Non-pigmented ciliary epithelial cell (primary cell): Measurements from ENCODE around the gene OSMR.

Experiments used
- DNase-seq: peaks from one replicate; pipeline ENCODE4 v3.0.0-alpha.2; 2010; ENCODE audit warnings: low read depth

Gene OSMR

GRCh38 chr5:38845526-38846378 is at the start of gene OSMR:
Gene OSMR, plus strand, starts transcription at chr5:38846012. Its CDS starts 23,033 bp downstream, at chr5:38869045.
- DNase-seq = peak; percentile 93

DNA sequence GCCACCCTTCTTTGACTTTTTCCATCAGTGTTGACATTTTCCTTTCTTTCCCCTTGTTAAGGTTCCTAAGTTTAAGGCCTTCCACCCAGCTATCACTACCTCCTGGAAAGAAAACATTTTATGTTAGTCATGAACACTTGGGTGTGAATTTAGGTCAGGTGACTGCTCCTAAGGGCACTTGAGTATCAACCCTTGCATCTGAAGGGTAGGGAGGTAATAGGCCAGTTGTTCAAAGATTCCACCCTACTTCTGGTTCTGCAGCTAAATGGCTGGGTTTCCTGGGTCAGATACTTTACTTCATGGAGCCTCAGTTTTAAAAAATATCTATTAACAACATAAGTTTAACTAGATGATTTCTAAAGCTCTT is 49.1 kb upstream of the OSMR start:
- no peak for DNase-seq

DNA sequence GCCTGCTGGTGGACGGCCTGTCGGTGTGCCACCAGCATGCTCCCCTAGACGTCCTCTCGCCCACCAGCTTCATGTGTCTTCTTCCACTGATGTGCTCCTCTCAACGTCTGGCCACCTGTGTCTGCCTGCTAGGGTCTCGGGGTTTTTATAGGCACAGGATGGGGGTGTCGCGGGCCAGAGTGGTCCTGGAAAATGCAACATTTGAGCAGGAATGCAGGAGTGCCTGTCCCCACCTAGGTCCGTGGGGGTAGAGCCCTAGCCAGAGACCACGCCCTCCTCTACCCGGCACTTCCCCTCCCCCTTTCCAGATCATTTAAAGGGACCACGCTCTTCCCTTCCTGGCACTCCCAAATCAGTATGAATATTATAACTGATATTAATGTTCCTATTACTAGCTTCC is 48.0 kb upstream of the OSMR start:
- no peak for DNase-seq

DNA sequence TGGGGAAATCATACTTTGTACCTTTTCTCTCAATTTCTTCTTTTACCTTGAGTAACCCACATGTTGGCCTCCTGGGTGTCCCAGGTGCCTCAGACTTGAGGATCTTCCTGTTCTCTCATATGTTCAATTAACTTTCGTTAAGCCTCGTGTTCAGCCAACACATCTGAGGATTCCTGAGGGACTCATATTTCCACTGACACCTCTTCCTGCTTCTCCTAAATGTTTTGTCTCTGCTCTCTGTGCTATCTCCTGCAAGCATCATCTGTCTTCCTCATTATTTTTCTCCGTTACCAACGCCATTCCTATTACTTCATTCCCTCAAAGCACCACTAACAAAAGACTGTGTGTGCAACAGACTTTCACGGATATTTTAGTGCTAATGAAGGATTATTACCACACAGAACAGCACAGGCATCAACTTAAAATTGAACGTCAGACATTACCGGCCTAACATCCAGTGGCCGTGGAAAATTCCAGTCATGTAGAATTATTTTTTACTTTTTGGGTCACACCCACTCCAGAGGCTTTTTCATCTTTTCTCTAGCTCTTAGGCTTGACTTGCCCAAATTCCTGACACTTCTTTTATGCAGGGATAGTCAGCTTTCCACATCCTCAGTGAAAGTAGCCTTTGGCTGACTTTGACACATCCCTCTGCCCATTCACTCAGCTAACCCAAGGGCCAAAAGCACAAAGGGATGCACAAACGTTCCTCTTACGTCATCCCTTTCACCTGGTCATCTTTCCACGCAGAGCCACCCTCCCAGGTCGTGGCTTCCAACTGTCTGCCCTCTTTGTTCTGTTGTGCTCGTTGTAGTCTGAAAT is 46.0 kb upstream of the OSMR start:
- DNase-seq = no peak

- no peak for DNase-seq
Observed at GRCh38 chr5:38800515-38800914, 45.3 kb upstream of the OSMR start.

DNA sequence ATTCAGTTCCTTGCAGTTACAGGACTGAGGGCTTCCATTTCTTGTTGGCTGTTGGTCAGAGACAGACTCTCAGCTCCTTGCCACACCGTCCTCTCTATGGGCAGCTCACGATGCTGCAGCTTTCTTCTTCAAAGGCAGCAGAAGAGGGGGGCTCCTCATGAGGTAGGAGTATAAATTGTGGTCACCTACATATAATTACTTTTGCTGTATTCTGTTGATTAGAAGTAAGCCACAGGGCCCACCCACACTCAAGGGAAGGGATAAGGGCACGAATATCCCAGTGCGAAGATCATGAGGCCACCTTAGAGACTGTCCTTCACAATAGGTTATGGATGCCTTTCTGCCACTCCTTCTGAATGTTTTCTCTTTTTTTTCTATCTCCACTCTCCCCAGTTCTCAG is 43.7 kb upstream of the OSMR start:
- no peak for DNase-seq

DNA sequence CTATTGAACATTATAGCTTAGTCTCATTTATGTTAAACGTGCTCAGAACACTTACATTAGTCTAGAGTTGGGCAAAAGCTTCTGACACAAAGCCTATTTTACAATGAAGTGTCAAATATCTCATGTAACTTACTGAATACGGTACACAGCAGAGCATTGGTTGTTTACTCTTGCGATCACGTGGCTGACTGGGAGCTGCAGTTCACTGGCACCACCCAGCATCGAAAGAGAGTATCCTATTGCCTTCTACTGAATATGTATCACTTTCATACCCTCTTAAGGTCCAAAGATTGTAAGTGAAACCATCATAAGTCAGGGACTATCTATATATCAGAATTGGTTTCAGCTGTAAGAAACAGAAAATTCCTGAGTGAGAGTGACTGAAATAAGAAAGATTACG is 42.6 kb upstream of the OSMR start:
- DNase-seq = no peak

DNA sequence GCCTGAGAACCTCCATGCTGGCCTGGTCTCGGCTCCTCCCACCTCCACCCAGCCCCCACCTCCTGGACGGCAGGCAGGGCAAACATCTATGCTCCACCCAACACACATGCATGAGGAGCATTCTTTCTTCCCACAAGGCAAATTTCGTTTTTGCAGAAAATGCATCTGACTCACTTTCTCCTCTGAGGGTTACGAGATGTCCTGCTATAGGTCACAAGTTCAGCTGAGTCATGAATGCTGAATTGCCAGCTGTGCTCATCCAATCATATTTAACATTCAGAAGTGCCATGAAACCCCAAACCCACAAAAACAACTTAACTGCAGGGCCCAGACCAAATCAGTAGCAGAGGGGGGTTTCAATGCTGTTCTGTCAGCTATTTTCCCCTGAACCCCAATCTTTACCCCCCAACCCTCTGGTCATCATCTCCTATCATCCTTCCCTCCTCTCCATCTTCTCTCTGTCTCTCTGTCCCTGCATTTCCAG is 39.0 kb upstream of the OSMR start:
- DNase-seq = peak; percentile 97

DNA sequence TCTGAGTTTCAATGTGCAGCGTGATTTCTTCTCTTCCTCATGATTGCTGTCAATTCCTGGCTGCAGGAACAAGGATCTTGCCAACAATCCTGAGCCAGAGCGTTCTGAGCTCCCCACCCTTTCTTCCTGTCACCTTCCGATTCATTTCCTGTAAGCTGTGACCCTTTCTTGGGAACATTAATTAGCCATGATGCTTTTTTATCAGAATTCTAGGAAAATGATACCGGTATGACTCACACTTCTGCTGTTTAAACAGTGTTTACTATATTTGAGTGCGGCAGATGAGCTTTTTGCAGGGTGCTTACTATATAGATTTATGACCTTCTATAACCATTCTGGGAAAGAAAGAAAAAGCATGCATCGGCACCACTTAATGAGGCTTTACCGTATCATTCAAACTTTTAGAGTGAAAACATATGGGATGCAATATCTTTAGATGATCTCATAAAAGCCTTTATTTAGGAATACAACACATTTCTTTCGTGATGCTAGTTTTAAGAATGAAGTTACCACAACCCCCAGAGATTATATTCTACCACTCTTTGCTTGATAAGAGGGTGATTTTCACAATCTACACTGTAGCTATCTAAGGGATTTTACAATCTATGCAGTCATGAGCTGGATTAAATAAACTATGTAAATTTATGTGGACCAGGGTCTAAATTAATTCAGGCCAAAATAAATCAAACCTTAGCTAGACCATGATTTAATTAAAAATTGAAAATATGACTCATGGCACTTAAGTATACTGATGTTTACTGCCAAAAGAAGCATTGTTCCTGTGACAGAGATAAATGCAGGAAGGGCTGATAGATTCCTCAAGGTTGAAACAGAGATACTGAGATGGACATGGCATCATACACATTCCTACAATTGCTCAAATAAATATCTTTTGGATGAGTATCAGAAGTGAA is 38.0 kb upstream of the OSMR start:
- no peak for DNase-seq

DNA sequence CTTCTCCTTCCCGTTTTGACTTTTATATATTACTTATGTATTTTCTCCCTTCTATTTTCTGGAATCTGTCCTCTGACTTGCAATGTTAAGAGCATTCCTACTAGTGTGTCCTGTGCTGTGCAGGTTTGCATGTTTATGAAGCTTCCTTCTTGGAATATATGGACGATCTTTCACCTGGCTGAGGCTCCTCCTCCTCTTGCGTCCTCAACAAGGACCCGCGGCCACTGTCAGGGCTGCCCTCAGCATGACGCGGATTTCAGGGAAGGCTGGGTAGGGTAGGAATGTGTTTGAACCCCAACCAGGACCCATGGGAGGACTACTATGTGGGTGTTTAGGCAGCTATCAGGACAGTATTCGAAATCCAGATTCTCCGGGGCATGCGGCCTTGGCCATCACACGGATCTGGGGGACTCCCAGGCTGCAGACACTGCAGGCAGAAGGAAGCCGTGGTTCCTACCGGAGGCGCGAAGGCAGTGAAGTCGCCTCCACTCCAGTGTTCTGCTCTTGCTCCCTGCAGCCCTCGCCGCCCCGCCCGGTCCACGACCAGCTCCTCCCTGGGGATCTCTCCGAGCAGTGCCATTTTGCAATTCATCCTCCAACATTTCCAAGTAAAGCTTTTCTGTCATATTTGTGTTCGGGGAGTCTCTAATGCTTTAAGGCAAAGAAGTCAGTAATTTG is 37.0 kb upstream of the OSMR start:
- DNase-seq = no peak

DNA sequence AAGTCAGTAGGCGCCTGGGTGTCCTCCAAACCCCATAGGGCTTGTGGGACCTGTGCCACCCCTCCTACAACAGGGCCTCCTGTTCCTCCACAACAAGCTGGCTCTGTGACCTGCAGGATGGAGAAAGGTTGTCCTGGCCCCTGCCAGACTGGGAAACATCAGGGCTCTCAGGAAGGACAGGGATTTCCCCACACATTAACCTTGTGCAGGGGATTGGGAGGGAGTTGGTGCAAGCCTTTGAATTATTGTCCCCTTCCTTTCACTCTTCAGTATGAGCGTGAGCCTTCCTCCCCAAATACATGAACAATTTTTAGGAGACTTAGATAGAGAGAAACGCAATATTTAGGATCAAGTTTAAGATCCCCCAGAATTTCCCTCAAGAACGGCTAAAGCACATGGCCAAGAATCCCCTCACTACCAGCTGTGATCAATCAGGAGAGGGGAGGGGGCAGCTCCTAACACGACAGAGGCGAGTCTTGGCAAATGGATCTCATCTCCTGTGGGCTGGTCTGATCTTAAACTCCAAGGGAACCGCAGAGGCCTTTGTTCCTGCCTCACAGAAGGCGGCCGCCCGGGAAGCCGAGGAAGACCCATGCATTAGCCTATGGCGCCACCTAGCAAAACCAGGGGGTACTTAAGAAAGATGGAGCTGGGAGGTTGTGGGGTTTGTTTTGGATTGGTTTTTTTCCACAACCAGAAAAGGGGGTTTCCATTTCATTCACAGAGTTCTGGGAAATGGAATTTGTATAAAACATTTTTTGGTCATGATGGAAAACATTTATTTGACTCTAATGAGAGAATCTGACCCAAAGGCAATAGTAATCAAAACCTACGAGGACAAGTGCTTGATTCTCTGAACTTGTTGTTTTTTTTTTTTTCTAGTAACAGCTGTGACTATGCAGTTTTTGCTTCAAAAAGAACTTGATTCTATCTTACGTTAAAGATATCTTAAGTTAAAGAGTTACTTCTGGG is 36.1 kb upstream of the OSMR start:
- DNase-seq = no peak

GRCh38 chr5:38814879-38815278 is 30.9 kb upstream of the OSMR start:
- no peak for DNase-seq

DNA sequence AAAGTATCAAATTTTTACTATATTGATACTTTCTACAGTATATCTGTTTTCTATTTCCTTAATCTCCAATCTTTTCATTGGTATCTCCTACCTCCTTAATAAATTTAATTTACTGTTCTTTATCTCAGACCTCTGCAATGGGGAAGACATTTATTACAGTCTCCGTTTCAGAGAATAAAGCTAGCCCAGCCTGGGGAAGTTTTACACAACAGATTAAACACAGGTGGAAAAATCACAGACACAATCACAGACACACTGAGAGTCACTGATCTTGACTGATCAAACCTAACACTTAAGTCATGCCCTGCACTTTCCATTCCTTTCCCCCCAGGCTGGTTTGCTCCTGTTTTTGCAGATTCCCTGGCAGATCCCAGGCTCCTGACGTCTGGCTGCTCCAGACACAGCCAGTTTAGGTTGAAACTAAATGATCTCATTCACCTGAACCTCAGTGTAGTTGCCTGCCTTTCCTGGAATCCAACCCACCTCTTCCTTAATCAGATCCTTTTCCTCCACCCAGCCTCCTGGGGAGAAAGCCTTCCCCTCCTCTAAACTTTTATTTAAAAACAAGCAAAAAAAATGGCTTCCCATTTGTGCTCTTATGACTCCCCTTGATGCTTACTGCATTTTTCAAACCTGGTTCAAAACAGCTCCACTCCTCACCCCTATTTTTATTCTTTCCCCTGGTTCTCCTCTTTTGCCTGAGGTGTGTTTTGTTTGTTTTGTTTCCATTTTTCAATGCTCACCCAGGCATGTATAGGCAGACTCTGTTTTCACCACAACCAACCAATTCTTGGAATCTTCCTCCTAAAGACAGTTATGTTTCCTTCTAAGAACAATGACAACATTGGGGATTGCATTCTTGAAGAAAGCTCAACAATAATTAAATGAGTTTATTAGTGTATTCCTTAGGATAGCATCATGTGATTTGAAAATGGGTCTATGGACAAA is 29.5 kb upstream of the OSMR start:
- no peak for DNase-seq

- DNase-seq = no peak
Observed at GRCh38 chr5:38821679-38822078, 24.1 kb upstream of the OSMR start.

DNA sequence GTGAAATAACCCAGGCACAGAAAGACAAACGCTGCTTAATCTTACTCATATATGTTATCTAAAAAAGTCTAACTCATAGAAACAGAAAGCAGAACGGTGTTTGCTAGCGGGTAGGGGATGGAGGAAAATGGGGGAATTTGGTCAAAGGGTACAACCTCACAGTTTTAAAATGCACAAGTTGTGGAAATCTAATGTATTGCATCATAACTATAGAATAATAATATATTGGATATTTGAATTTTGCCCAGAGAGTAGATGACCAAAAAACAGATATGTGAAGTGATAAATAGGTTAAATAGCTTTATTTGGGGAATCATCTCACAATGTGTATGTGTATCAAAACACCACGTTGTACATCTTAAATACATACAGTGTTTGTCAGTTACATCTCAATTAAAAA is 22.3 kb upstream of the OSMR start:
- no peak for DNase-seq

- no peak for DNase-seq
Observed at GRCh38 chr5:38824821-38825220, 21.0 kb upstream of the OSMR start.

DNA sequence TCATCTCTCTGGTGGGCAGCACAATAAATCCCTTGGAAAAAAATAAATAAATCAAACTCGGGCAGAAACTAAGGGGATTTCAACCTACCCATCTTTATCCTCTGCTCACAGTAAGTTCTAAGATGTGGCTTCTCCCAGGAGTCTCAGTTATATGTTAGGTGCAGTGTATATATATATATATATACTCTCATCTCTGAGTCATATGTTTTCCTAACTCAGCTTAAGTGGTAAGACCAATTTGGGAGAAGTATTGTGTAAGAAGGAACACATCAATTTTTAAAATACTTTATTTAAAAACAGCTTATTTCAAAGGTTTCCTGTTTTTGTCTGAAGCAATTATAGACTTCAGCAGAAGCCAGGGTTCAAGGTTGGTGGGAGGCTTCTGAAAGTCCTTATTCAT is 20.3 kb upstream of the OSMR start:
- DNase-seq = no peak

- no peak for DNase-seq
Observed at GRCh38 chr5:38827525-38827924, 18.3 kb upstream of the OSMR start.

GRCh38 chr5:38830521-38831051 is 15.2 kb upstream of the OSMR start:
- no peak for DNase-seq
